Measurements from ENCODE around the gene GDF7.

GRCh38 chr2:20654535-20654813, 12.5 kb upstream of the GDF7 start:
- TF ChIP-seq POLR2A (IDR thresholded peaks at IDR 0.05): no peak
- no peak for TF ChIP-seq CTCF (IDR thresholded peaks at IDR 0.05)

Measured in thyroid gland (tissue), 4 donors.